Choroid plexus epithelial cell (primary cell): ENCODE results near the gene BMAL1.

Source experiments
- DNase-seq: peaks from one replicate; pipeline ENCODE4 v3.0.0-alpha.2; 2010; ENCODE audit warnings: low read depth
- H3K4me3 ChIP-seq: 2 replicates; pipeline ENCODE4 v1.5.1; 2011; ENCODE audit warnings: low read depth, mild to moderate bottlenecking, control low read depth, low read length, moderate library complexity
- TF ChIP-seq, protein P1 (sequence below): conservative IDR thresholded peaks from 2 replicates; pipeline ENCODE4 v1.5.1; 2011; ENCODE audit warnings: low read depth, mild to moderate bottlenecking, control low read depth, inconsistent platforms, low read length, moderate library complexity

Gene BMAL1

DNA sequence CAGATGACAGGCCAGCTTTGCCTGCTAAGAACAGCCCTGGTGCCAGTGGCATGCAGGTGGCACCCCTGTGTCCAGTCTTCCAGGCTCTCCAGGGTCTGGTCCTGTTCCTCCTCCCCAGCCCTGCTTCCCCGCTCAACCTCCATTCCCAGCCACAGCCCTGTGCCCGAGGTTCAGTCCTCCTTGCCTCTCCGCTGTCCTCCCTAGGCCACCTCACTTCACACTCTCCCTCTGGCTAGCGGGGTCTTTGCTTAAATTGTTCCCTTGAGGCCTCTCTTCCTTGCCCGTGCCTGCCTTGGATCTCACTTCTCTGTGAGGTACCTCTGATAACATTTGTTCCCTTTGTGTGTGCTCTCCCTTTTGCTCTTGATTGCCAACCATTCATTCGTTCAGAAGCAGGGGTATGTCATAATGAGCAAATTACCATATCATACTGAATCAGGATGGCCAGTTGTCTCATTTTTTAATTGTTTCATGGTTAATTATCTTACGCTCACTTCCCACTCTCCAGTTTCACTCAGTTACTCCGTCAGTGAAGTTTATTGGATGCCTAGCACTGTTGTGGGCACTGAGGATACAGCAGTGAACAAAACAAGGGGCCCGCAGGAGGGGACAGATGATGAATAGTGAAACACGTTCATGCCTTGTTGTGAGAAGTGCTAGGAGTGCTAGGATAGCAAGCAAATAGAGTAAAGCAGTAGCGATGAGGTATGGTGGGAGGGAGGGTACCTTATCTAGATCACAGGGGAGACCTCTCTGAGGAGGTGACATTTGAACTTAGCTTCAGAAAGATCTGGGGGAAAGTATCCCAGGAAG lies 7.4 kb downstream of the BMAL1 start:
- no peak for DNase-seq
- no peak overlapping the region for H3K4me3 ChIP-seq
- TF ChIP-seq, protein P1, sequence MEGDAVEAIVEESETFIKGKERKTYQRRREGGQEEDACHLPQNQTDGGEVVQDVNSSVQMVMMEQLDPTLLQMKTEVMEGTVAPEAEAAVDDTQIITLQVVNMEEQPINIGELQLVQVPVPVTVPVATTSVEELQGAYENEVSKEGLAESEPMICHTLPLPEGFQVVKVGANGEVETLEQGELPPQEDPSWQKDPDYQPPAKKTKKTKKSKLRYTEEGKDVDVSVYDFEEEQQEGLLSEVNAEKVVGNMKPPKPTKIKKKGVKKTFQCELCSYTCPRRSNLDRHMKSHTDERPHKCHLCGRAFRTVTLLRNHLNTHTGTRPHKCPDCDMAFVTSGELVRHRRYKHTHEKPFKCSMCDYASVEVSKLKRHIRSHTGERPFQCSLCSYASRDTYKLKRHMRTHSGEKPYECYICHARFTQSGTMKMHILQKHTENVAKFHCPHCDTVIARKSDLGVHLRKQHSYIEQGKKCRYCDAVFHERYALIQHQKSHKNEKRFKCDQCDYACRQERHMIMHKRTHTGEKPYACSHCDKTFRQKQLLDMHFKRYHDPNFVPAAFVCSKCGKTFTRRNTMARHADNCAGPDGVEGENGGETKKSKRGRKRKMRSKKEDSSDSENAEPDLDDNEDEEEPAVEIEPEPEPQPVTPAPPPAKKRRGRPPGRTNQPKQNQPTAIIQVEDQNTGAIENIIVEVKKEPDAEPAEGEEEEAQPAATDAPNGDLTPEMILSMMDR = no peak

- DNase-seq = no peak
- TF ChIP-seq, protein P1 = no peak
- no peak overlapping the region for H3K4me3 ChIP-seq
Measured at GRCh38 chr11:13286279-13286821, 8.8 kb downstream of the BMAL1 start.

GRCh38 chr11:13287036-13287435 lies 9.4 kb downstream of the BMAL1 start:
- no peak for DNase-seq

DNA sequence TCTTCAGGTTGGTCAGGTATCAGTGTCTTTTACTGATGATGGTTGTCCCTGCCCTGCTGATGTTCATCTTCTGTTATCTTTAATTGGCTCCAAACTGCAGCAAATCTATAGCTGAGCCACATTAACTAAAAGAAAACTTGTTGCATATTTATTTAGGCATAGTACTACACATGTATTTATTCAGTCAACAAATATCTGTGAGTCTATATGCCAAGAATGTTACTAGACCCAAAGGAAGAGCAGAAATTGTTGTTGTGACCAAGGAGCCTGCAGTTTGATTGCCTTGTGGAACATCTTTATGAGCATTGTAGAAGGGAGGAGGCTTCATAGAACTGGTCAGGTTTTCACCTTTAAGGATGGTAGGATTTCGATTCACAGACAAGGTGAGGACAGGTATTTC lies 10.1 kb downstream of the BMAL1 start:
- no peak for DNase-seq
- no peak overlapping the region for H3K4me3 ChIP-seq
- TF ChIP-seq, protein P1 = no peak

More at GRCh38 chr11:13287036-13287435, 9.4 kb downstream of the BMAL1 start:
- no peak overlapping the region for H3K4me3 ChIP-seq
- TF ChIP-seq, protein P1 = no peak

GRCh38 chr11:13288375-13289029 lies 10.9 kb downstream of the BMAL1 start:
- TF ChIP-seq, protein P1 = no peak
- no peak overlapping the region for H3K4me3 ChIP-seq
- peak; percentile 24 for DNase-seq

DNA sequence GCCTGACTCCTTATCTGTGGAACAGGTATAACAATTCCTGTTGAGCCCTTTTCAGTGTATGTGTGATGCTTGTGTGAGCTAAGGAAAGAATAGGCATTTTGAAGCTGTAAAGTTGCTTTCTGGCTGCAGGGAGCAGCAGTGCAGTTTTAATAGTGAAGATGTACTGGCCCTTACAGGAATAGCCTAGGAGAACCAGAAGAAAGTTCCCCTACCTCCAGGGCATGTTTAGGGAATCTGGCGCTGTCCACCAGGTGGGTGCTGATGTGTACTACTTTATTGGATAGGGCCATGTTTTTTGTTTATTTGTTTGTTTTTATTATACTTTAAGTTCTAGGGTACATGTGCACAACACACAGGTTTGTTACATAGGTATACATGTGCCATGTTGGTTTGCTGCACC lies 11.5 kb downstream of the BMAL1 start:
- H3K4me3 ChIP-seq = no peak overlapping the region
- DNase-seq = peak; percentile 38
- TF ChIP-seq, protein P1 = peak; percentile 11
